HG03025 (cell line): ENCODE data around the gene HSPA14.
"Not testable (repeated sequence)": the region's sequence is repeated elsewhere in the genome, so short reads cannot be mapped to it uniquely, and the experiment has no call there.

Experiments used
- ATAC-seq: cut with Tn5 transposase; IDR thresholded peaks from one replicate; pipeline ENCODE4 v1.9.1; 2021; ENCODE audit warnings: mild to moderate bottlenecking, moderate library complexity; ENCODE audit not compliant: unreplicated experiment, low FRiP score

Gene HSPA14, protein sequence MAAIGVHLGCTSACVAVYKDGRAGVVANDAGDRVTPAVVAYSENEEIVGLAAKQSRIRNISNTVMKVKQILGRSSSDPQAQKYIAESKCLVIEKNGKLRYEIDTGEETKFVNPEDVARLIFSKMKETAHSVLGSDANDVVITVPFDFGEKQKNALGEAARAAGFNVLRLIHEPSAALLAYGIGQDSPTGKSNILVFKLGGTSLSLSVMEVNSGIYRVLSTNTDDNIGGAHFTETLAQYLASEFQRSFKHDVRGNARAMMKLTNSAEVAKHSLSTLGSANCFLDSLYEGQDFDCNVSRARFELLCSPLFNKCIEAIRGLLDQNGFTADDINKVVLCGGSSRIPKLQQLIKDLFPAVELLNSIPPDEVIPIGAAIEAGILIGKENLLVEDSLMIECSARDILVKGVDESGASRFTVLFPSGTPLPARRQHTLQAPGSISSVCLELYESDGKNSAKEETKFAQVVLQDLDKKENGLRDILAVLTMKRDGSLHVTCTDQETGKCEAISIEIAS

DNA sequence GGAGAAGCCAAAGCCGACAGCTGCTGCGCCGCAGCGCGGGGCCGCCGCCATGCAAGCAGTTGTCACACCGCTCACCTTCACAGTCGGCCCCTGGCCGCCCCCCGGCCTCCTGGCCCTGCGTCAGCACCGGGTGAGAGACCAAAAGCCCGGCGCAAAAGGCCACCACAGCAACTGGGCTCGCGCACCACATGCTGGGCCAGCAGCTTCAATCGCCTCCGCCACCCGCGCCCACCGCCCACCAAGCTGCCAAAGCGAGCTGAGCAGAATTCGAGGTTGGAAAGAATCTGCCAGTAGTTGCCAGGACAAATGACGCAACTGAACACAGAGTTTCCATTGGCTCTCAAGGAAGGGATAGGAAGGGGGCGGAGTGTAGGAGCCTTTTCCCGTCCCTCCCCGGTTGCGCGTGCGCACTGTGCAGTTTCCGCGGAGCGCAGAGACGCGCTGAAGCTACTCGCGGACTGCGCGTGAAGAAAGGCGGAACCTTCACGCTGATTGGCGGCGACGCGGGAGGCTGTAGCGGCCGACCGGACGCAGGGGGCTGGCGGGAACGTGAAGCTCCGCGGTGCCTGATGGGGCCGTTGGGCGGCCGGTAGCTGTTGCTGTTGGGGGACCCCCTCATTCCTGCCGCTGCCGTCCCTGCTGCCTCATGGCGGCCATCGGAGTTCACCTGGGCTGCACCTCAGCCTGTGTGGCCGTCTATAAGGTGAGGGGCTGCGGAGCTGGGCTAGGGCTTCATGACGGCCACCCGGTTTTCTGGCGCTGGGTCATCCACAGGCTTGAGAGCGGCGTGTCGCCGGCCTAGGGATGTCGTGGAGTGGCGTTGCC lies at the start of gene HSPA14, which contains the start of the genes CDNF and MSANTD7:
TSS of gene HSPA14 (plus strand) at position 550 of the 825 bp plus-strand sequence. CDS start at position 647, 97 bp downstream.
TSS of gene CDNF (minus strand) at position 281 of the 825 bp plus-strand sequence. CDS start at position 190, 91 bp downstream.
TSS of gene MSANTD7 (plus strand) at position 550 of the 825 bp plus-strand sequence. CDS start 3,979 bp downstream, outside the sequence.
- peak; percentile 95 for ATAC-seq

DNA sequence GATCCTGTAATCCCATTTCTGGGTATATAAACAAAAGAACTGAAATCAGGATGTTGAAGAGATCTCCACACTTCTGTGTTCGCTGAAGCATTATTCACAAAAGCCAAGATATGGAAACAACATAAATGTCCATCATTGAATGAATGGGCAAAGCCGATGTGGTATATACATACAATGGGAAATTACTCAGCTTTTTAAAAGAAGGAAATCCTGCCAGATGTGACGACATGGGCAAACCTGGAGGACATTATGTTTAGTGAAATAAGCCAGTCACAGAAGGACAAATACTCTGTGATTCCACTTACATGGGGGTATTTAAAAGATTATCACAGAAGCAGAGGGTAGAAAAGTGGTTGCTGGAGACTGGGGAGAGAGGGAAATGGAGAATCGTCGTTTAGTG lies 39.5 kb upstream of the HSPA14 start:
- ATAC-seq, result no peak

DNA sequence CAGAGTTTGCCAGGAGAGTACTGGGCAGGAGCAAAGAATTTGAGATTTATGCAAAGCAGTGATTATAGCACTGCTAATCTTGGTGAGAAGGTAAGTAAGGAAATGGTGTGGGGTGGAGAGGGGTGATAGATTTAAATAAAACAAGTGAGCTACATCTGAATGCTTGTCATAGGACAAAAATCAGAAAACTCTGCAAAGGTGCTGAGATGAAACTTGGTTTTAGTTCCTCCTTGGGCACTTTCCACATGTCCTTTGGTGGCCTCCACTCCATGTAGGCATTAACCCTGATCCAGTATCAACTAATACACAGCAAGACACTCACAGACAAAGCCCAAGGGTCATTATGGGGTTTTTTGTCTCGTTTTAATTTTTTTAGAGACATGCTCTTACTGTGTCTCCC lies 37.7 kb upstream of the HSPA14 start:
- ATAC-seq, result no peak

DNA sequence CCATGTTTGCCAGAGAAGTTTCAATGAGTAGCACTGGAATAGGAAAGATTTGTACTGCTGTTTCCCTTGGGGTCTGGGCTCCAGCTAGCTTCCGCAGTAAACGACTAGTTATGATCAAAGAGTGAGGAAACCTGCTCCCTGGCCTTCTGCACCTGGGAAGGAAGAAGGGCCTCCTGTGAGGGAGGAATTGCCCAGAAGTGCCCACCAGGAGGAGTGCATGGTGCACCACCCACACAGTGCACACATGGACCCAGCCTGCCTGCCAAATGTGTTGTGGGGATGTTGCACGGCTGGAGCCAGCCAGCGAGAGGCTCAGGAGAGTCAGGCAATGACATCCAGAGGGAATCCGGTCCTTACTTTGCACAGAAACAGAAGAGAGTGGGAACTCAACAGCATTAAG lies 36.4 kb upstream of the HSPA14 start:
- ATAC-seq, result no peak

DNA sequence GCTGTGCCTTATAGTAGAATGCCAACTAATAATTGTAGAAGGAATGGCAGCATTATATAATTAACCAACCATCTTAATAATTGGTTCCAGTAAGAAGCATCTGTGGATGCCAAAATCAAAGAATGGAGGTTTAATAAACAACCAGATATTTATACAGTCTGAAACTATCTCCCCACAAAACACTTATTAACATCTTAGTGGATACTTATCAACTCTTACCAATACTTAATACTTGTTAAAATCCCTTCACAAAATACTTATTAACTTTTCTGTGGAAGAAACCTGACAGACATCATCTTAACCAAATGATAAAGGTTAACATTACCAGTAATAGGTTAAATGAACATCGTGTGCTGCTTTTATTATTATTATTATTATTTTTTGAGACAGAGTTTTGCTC lies 34.3 kb upstream of the HSPA14 start:
- ATAC-seq, result no peak

DNA sequence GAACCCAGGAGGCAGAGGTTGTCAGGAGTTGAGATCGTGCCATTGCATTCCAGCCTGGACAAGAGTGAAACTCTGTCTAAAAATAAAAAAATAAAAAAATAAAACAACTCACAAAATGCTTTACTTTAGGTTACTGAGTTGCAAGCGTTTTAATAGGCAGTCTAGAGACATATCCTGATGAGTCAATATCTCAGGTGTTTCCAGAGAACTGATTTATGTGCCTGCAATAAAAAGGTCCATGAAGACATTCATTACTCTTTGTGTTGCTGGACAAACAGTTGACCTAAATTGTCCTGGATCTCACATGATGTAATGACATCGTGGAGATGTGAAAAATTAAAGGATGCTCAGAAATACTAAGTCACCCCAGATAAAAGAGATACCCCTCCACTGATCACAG lies 31.8 kb upstream of the HSPA14 start:
- no peak for ATAC-seq

DNA sequence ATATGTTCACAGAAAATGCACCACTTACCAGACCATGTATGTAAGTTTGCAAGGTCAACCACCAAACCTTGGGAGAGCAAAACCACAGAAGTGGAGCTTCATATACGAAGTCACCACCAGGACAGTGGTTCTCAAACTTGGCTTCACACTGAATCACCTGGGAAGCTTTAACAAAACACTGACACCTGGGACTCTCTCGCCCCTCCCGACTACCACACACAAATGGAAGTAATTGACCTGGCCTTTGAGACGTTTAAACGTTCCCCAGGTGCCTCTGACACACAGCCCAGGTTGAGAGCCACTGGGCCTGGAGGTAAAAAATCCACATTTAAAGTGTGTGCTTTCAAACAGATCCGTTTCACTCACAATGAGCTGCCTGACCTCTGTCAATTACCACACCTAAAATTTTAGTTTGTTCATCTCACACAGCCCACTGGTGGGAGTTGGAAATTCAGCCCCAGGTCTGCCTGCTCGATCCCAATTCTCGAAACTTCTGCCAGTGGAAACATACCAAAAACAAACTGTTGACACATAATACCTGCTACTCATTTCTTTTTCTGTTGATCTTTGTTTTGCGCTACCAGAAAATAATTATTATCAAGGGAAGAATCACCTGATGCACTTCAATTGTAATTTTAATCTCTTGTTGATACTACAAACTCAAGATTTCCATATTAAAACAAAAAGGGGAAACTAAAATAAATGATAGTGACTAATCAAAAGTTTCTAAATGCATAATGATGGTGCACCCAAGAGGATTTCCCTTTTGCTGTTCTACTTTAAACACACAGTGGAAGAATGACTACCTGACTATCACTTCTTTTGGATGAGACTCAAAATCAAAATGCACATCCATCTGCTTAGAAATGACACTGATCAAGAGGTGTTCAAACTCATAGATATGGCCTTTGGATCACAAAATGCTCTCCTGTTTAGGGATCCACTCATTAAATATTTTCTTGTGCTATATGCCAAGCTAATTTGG lies 26.8 kb upstream of the HSPA14 start:
- ATAC-seq, result no peak

DNA sequence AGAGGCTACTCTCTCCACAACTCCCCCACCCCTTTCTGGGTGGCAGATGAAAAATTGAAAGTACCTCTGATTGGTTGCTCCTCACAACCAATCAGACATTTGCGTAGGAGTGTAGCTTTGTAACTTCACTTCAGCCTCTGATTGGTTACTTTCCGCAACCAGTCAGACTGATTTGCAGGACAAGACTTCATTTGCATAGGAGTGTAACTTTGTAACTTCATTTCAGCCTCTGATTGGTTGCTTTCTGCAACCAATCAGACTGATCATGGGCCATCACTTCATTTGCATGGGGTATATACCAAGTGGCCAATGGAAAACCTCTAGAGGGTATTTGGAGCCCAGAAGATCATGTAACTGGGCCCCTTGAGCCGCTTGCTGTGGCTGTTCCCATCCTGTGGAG lies 25.8 kb upstream of the HSPA14 start:
- ATAC-seq, result no peak

DNA sequence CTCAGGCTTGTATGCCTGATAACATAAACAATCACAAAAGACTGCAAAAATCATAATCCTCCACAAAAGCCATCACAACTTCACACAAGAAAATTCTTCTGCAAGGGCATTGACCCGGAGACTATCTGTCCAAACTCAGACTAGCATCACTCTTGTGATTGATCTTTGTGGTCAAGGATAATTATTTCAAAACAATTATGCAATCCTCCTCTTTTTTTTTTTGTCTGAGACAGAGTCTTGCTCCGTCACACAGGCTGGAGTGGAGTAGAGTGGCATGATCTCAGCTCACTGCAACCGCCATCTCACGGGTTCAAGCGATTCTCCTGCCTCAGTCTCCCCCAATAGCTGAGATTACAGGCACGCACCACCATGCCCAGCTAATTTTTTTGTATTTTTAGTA lies 22.4 kb upstream of the HSPA14 start:
- no peak for ATAC-seq

DNA sequence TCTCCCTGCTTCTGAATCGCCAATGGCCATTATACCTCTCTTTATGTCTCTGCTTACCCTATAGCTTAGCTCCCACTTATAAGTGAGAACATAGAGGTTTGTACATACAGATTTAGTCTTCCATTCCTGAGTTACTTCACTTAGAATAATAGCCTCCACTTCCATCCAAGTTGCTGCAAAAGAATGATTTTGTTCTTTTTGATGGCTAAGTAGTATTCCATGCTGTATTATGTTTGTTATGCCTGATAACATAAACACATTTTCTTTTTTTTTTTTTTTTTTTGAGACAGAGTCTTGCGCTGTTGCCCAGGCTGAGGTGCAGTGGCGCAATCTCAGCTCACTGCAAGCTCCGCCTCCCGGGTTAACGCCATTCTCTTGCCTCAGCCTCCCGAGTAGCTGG lies 21.4 kb upstream of the HSPA14 start:
- not testable (repeated sequence) for ATAC-seq

DNA sequence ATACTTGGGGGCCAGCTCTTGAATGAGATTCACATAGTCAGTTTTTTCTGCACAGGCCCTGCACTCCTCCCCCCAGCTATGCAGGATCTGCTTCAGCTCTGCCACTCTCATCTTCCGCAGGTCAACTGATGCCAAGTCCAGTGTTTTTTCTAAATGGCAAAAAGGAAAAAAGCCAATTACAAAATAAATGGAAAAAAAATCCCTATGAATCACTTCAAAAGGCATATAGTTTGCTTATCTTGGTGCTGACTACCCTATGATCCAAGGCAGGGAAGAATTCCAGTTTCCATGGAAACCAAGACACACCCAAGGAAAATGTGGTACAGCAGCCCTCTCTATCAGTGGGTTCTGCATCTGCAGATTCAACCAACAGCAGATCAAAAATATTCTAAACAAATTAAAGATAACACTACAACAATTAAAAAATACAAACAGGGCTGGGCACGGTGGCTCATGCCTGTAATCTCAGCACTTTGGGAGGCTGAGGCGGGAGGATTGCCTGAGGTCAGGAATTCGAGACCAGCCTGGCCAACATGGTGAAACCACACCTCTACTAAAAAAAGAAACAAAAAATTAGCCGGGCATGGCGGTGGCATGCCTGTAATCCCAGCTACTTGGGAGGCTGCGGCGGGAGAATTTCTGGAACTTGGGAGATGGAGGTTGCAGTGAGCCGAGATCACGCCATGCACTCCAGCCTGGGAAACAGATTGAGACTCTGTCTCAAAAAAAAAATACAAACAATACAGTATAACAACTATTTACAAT lies 17.9 kb upstream of the HSPA14 start:
- ATAC-seq, result no peak

DNA sequence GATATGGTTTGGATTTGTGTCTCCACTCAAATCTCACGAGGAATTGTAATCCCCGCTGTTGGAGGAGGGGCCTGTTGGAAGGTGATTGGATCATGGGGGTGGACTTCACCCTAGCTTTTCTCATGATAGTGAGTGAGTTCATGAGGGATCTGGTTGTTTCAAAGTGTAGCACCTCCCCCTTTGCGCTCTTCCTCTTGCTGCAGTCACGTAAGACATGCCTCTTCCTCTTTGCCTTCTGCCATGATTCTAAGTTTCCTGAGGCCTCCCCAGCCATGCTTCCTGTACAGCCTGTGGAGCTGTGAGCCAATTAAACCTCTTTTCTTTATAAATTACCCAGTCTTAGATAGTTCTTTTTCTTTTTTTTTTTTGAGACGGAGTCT lies 17.3 kb upstream of the HSPA14 start:
- no peak for ATAC-seq

DNA sequence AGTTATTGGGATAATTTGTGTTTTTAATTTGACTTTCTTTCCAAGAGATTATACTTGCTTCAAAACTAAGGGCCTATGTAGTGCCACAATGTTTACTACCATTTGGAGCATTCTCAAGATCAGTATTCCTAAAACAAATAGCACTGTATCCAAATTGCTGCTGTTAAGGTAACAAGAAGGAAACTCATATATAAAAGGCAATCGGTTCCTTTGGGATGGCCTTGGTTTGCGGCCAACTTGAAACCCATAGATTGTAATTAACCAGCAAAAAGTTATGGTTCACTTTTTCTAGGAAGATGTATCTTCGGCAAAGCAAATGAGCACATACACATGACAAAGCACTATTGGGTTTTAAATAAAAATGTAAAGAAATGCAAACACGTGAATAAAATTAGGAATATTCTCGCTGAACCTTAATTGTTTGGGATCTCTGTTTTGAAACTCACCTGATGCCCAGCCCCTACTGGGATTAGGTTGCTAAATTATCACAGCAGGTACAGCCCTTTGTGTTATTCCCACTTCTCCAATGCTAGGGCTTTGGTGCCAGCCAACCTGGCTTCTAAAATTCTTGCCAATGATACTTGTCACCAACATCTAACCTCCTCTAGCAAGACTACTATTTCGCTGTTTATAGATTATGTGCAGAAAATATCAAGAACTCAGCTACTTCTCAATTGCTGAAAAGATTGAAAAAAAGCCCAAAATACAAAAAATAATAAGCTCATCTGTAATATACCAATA lies 16.3 kb upstream of the HSPA14 start:
- no peak for ATAC-seq

DNA sequence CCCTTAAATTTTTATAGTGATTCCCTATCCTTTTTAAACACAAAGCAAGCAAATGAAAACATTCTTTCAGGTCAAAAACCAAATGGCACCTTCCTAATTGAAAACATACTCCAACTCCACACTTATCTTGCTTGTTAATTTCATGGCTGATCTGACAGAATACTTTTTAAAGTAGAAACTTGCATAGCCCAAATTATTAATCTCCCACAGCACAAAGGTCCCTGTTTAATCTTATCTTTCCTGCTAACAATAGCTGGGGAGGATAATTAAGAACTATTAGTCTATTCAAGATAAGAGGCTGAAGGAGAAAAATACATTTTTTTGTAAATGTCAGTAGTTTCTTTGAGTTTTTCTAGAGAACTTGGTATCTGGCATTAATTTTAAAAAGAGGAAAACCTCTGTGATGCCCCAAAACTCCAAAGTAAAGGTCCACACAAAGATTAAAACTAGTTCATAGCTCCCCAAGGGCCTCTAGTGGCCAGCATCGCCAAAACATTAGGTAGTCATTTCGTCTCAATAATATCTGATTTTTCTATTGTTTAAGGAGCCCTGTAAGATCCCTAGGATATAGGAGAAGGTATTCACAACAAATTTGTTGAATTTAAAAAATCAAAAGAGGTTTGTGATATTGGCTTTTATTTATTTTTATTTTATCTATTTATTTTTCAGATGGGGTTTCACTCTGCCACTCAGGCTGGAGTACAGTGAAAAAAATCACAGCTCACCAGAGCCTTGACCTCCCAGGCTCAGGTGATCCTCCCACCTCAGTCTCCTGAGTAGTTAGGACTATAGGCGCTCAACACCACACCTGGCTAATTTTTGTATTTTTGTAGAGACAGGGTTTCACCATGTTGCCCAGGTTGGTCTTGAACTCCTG lies 15.0 kb upstream of the HSPA14 start:
- no peak for ATAC-seq

DNA sequence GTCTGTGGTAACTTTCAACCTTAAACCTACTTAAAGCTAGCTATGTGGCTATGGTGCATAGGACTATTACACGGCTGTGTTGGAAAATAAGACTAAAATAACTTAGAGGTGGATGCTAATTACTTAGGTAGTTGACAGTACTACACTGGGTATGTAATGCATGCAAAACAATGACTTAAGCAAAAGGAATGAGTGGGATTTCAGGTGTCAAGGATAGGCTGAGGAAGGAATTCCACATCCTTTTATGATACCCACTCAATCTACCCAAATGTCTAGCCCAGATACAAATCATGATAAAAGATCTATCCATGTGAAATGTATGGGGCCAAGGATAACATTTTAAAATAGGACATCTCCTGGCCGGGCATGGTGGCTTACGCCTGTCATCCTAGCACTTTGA lies 14.1 kb upstream of the HSPA14 start:
- no peak for ATAC-seq

DNA sequence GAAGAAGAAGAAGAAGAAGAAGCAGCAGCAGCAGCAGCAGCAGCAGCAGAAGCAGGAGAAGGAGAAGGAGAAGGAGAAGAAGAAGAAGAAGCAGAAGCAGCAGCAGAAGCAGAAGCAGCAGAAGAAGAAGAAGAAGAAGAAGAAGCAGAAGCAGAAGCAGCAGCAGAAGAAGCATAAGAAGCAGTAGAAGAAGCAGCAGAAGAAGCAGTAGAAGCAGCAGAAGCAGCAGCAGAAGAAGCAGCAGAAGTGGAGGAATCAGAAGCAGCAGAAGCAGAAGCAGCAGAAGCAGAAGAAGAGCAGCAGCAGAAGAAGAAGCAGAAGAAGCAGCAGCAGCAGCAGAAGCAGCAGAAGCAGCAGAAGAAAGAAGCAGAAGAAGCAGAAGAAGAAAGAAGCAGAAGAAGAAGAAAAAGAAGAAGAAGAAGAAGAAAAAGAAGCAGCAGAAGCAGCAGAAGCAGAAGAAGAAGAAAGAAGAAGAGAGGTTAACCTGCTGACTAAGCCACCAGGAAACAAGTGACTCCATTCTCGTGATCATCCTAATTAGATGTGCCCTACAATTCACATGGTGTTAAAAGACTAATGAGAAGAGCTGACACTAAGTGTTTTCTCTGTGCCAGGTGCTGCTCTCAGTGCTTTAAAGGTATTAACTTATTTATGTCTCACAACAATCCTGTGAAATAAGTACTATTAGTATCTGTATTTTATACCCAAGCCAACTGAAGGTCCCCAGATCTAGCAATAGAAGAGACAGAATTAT lies 11.9 kb upstream of the HSPA14 start:
- ATAC-seq, result no peak

DNA sequence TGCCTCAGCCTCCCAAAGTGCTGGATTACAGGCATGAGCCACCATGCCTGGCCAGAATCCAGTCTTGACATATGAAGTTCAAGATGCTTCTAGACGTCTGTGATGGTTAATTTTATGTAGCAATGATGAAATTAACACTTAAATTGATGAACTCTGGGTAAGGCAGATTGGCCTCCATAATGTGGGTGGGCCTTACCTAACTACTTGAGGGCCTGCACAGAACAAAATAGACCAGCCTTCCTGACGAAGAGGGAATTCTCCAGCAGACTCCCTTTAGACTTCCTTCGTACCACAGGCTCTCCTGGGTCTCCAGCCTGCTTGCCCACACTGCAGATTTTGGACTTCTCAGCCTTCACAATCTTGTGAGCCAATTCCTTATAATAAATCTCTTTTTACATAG lies 5.0 kb upstream of the HSPA14 start:
- no peak for ATAC-seq
